Endodermal cell (in vitro differentiated cells): ENCODE data around the gene BICDL2. TPM values are rescaled to one million over a fixed set of nuclear protein-coding genes. Genes with fewer than 3 reads are reported as not detected.

Experiments used
- DNase-seq: peaks from one replicate; pipeline ENCODE4 v3.0.0-alpha.2; 2017
- H3K27ac ChIP-seq: 2 replicates; pipeline ENCODE4 v1.5.1; 2013; ENCODE audit warnings: mild to moderate bottlenecking, low read depth, low read length, moderate library complexity
- H3K27me3 ChIP-seq: 2 replicates; pipeline ENCODE4 v1.6.1; 2013; ENCODE audit warnings: mild to moderate bottlenecking, low read length, moderate library complexity; ENCODE audit not compliant: insufficient read depth, control insufficient read depth, poor library complexity, severe bottlenecking
- H3K36me3 ChIP-seq: 2 replicates; pipeline ENCODE4 v1.7.0; 2013; ENCODE audit warnings: mild to moderate bottlenecking, low read length, moderate library complexity; ENCODE audit not compliant: control insufficient read depth, insufficient read depth
- H3K4me1 ChIP-seq: one replicate; pipeline ENCODE4 v1.7.0; 2013; ENCODE audit warnings: low read length; ENCODE audit not compliant: control insufficient read depth, insufficient read depth
- H3K4me3 ChIP-seq: 2 replicates; pipeline ENCODE4 v1.5.1; 2013; ENCODE audit warnings: mild to moderate bottlenecking, low read length, moderate library complexity
- H3K9ac ChIP-seq: 2 replicates; pipeline ENCODE4 v1.6.1; 2013; ENCODE audit warnings: mild to moderate bottlenecking, low read length, moderate library complexity; ENCODE audit not compliant: poor library complexity, severe bottlenecking; ENCODE audit errors: extremely low read depth
- H3K9me3 ChIP-seq: 2 replicates; pipeline ENCODE4 v1.6.1; 2013; ENCODE audit warnings: mild to moderate bottlenecking, low read length, moderate library complexity; ENCODE audit not compliant: control insufficient read depth
- H3K27ac Mint-ChIP-seq: 2 replicates; pipeline ENCODE4 v1.8.0; 2020; ENCODE audit warnings: mixed read lengths
- H3K27me3 Mint-ChIP-seq: 2 replicates; pipeline ENCODE4 v1.8.0; 2021; ENCODE audit warnings: mild to moderate bottlenecking, mixed read lengths; ENCODE audit not compliant: insufficient read depth
- H3K36me3 Mint-ChIP-seq: 2 replicates; pipeline ENCODE4 v1.8.0; 2020; ENCODE audit warnings: low read depth, mixed read lengths
- H3K4me1 Mint-ChIP-seq: 2 replicates; pipeline ENCODE4 v1.8.0; 2020; ENCODE audit warnings: mixed read lengths
- H3K4me3 Mint-ChIP-seq: 2 replicates; pipeline ENCODE4 v1.8.0; 2020; ENCODE audit warnings: mild to moderate bottlenecking, moderate library complexity, mixed read lengths
- H3K9me3 Mint-ChIP-seq: 2 replicates; pipeline ENCODE4 v1.8.0; 2020; ENCODE audit warnings: mild to moderate bottlenecking, mixed read lengths
- WGBS, 2 experiments: methylation state at CpG; one replicate each; pipeline versions ENCODE4 v1.1.5 to v1.1.7; 2013; ENCODE audit warnings: missing lambda C conversion rate in 2 of 2, mixed read lengths in 1 of 2; ENCODE audit not compliant: insufficient coverage in 1 of 2, insufficient read length in 1 of 2; 5-methylcytosine and 5-hydroxymethylcytosine counted together
- total RNA-seq, 2 donors: library from RNA; stranded (reverse); fragmentation: NEBNext Ultra II Directional in 1 of 2; extraction: Animal tissue kit (Norgen Biotek cat#: 25700) in 1 of 2; gene quantifications; 2 replicates in 1 of 2; 3 replicates in 1 of 2; pipeline ENCODE4 v1.2.1, GENCODE V29; 2021
- TF ChIP-seq, protein P1 (sequence below): fragments of 200-600 bp; sonication (generic); conservative IDR thresholded peaks from 2 replicates; pipeline ENCODE4 v1.5.0; 2021; ENCODE audit warnings: antibody characterized with exemption, mild to moderate bottlenecking

BICDL2 gene
- total RNA-seq, 2 donors from 2014 or later: 4.7 to 8.2 TPM

DNA sequence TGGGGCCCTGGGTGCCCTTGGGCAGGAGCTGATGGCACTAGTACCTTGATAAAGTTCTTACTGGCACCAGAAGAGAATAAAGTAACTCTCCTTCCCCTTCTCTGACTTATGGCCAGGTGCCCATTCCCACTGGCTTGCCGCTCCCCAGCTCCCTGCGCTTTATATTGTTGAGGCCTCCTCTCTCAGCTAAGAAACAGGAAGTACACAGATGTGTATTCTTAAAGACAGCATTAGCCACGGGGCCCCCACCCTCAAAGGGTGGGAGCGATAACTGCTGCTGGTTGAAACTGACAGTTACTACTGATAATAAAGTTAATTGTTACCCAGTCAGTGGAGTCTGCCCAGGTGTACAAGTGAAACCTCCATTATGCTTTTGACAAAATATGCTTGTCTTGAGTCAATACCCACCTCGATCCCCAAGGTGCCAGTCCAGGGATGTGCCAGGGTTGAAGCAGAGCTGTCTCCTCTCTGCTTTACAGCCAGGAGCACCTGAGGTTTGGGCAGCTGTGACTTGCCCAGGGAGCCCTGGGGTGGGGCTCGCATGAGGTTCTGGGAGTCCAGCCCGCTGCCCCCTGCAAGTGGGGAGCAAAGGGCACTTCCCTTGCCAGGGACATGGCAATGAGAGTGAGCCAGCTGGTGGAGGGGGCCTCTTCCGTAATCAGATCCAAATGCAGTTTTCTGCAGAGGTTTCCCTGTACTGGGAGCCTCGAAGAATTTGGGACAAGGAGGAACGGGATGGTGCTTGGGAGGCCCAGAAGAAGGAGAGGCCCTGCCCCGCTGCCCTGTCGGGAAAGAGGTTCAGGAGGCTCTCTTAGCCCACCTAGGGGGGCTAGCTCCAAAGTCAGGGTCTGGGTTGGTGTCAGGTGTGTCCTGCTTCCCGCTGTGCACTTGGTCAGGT lies 29.4 kb downstream of the BICDL2 start:
- WGBS, 2 experiments: 60 to 73% methylated on average over 11 to 13 of the region's 13 CpGs
- no peak overlapping the region for H3K27ac ChIP-seq
- DNase-seq: peak; percentile 84
- peaks cover 30% of the 10 kb centered on the region for H3K4me1 ChIP-seq
- Mint-ChIP-seq H3K4me1 (peaks cover 38% of the 10 kb centered on the region), H3K27me3 (peaks cover 8% of the 10 kb centered on the region), H3K4me3 (peak overlapping the region; percentile 51), H3K27ac (peak overlapping the region; percentile 98), H3K36me3 (no peaks in the 10 kb centered on the region), H3K9me3 (no peaks in the 10 kb centered on the region)
- no peaks in the 10 kb centered on the region for H3K36me3 ChIP-seq
- no peak overlapping the region for H3K9ac ChIP-seq
- H3K27me3 ChIP-seq: no peaks in the 10 kb centered on the region
- peak overlapping the region; percentile 53 for H3K4me3 ChIP-seq
- TF ChIP-seq, protein P1, sequence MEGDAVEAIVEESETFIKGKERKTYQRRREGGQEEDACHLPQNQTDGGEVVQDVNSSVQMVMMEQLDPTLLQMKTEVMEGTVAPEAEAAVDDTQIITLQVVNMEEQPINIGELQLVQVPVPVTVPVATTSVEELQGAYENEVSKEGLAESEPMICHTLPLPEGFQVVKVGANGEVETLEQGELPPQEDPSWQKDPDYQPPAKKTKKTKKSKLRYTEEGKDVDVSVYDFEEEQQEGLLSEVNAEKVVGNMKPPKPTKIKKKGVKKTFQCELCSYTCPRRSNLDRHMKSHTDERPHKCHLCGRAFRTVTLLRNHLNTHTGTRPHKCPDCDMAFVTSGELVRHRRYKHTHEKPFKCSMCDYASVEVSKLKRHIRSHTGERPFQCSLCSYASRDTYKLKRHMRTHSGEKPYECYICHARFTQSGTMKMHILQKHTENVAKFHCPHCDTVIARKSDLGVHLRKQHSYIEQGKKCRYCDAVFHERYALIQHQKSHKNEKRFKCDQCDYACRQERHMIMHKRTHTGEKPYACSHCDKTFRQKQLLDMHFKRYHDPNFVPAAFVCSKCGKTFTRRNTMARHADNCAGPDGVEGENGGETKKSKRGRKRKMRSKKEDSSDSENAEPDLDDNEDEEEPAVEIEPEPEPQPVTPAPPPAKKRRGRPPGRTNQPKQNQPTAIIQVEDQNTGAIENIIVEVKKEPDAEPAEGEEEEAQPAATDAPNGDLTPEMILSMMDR: no peak
- no peaks in the 10 kb centered on the region for H3K9me3 ChIP-seq

DNA sequence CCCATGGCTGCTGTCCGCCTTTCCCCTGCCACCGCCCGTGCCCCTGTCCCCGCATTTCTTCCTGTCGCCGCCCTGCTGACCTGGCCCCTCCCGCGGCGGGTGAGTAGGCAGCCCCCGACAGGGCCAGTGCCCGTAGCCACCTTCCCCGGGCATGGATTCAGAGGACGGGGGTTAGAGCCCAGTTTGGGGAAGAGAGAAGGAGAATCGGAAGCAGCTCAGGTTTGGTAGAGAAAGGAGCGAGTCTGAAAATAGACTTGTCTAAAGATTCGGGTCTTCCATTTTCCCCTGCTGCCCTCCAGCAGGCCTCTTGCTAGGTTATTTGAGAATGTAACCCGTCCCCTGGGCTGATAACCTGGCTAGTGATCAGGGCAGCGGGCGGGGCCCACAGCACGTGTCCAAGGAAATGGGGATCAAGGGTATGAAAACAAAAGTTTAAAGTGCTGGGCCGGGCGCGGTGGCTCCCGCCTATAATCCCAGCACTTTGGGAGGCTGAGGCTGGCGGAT lies 31.9 kb downstream of the BICDL2 start:
- WGBS, 2 experiments: 2 to 4% methylated on average over 9 to 25 of the region's 25 CpGs
- H3K9ac ChIP-seq: no peak overlapping the region
- peak; percentile 83 for DNase-seq
- peaks cover 3% of the 10 kb centered on the region for H3K27me3 Mint-ChIP-seq
- H3K27me3 ChIP-seq: no peaks in the 10 kb centered on the region
- no peaks in the 10 kb centered on the region for H3K36me3 Mint-ChIP-seq
- peaks cover 24% of the 10 kb centered on the region for H3K4me1 ChIP-seq
- H3K9me3 ChIP-seq: no peaks in the 10 kb centered on the region
- H3K27ac ChIP-seq: no peak overlapping the region
- peaks cover 36% of the 10 kb centered on the region for H3K4me1 Mint-ChIP-seq
- TF ChIP-seq, protein P1: no peak
- no peaks in the 10 kb centered on the region for H3K9me3 Mint-ChIP-seq
- H3K27ac Mint-ChIP-seq: peak overlapping the region; percentile 55
- H3K36me3 ChIP-seq: no peaks in the 10 kb centered on the region
- peak overlapping the region; percentile 73 for H3K4me3 ChIP-seq
- H3K4me3 Mint-ChIP-seq: peak overlapping the region; percentile 59

GRCh38 chr16:3004319-3004718 lies 32.4 kb downstream of the BICDL2 start:
- peaks cover 34% of the 10 kb centered on the region for H3K4me1 Mint-ChIP-seq
- H3K36me3 Mint-ChIP-seq: no peaks in the 10 kb centered on the region
- H3K27ac Mint-ChIP-seq: no peak overlapping the region
- H3K9me3 ChIP-seq: no peaks in the 10 kb centered on the region
- peaks cover 21% of the 10 kb centered on the region for H3K4me1 ChIP-seq
- TF ChIP-seq, protein P1: no peak
- H3K27me3 ChIP-seq: no peaks in the 10 kb centered on the region
- H3K27ac ChIP-seq: no peak overlapping the region
- H3K4me3 ChIP-seq: no peak overlapping the region
- H3K27me3 Mint-ChIP-seq: peaks cover 3% of the 10 kb centered on the region
- H3K36me3 ChIP-seq: no peaks in the 10 kb centered on the region
- 0 to 1% methylated on average over 25 to 67 of the region's 67 CpGs for WGBS, 2 experiments
- H3K9ac ChIP-seq: no peak overlapping the region
- no peak for DNase-seq
- peak overlapping the region; percentile 59 for H3K4me3 Mint-ChIP-seq
- H3K9me3 Mint-ChIP-seq: no peaks in the 10 kb centered on the region
